IPS-11a (cell line): ENCODE measurements around the gene TGFBRAP1.
"Not testable (repeated sequence)": the region's sequence is repeated elsewhere in the genome, so short reads cannot be mapped to it uniquely, and the experiment has no call there.

Experiments
- H3K4me3 ChIP-seq: one replicate; pipeline ENCODE4 v1.5.1; 2013; ENCODE audit warnings: low read depth, low read length, control low read depth

Gene TGFBRAP1

GRCh38 chr2:105283532-105283931 is 46.0 kb downstream of the TGFBRAP1 start:
- no peak overlapping the region for H3K4me3 ChIP-seq

- H3K4me3 ChIP-seq: no peak overlapping the region
These were observed 49.3 kb downstream of the TGFBRAP1 start for GRCh38 chr2:105280281-105280680.

GRCh38 chr2:105279126-105279525 is 50.4 kb downstream of the TGFBRAP1 start:
- H3K4me3 ChIP-seq: no peak overlapping the region

- no peak overlapping the region for H3K4me3 ChIP-seq
These were observed 50.9 kb downstream of the TGFBRAP1 start for GRCh38 chr2:105278654-105279053.

- H3K4me3 ChIP-seq: no peak overlapping the region
These were observed 55.5 kb downstream of the TGFBRAP1 start for GRCh38 chr2:105274046-105274445.

GRCh38 chr2:105272176-105272575 is 57.4 kb downstream of the TGFBRAP1 start:
- no peak overlapping the region for H3K4me3 ChIP-seq

GRCh38 chr2:105271393-105272045 is 58.0 kb downstream of the TGFBRAP1 start:
- H3K4me3 ChIP-seq: no peak overlapping the region

- H3K4me3 ChIP-seq: no peak overlapping the region
These were observed 60.1 kb downstream of the TGFBRAP1 start for GRCh38 chr2:105269426-105269825.

- H3K4me3 ChIP-seq: no peak overlapping the region
These were observed 66.9 kb downstream of the TGFBRAP1 start for GRCh38 chr2:105262651-105263091.

GRCh38 chr2:105261061-105261460 is 68.5 kb downstream of the TGFBRAP1 start:
- no peak overlapping the region for H3K4me3 ChIP-seq

- no peak overlapping the region for H3K4me3 ChIP-seq
These were observed 70.6 kb downstream of the TGFBRAP1 start for GRCh38 chr2:105258835-105259350.

- no peak overlapping the region for H3K4me3 ChIP-seq
These were observed 71.6 kb downstream of the TGFBRAP1 start for GRCh38 chr2:105257981-105258380.

- H3K4me3 ChIP-seq: no peak overlapping the region
These were observed 73.0 kb downstream of the TGFBRAP1 start for GRCh38 chr2:105256431-105257047.

GRCh38 chr2:105255979-105256378 is 73.6 kb downstream of the TGFBRAP1 start:
- no peak overlapping the region for H3K4me3 ChIP-seq

GRCh38 chr2:105254531-105255210 is 74.9 kb downstream of the TGFBRAP1 start:
- H3K4me3 ChIP-seq: no peak overlapping the region

- H3K4me3 ChIP-seq: no peak overlapping the region
These were observed 77.3 kb downstream of the TGFBRAP1 start for GRCh38 chr2:105252271-105252670.

GRCh38 chr2:105251016-105251648 is 78.4 kb downstream of the TGFBRAP1 start:
- not testable (repeated sequence) for H3K4me3 ChIP-seq

GRCh38 chr2:105249891-105250290 is 79.6 kb downstream of the TGFBRAP1 start:
- H3K4me3 ChIP-seq: no peak overlapping the region

GRCh38 chr2:105249181-105249580 is 80.4 kb downstream of the TGFBRAP1 start:
- H3K4me3 ChIP-seq: no peak overlapping the region

GRCh38 chr2:105248316-105249070 is 81.0 kb downstream of the TGFBRAP1 start:
- H3K4me3 ChIP-seq: no peak overlapping the region

GRCh38 chr2:105244451-105244850 is 85.1 kb downstream of the TGFBRAP1 start:
- no peak overlapping the region for H3K4me3 ChIP-seq
